Suppressor macrophage (primary cell): ENCODE data around the gene GALNTL6.
A peak's percentile ranks its signal among the peaks of the same experiment; 100 is the strongest.

Source experiments
- DNase-seq, 4 experiments: peaks; one replicate each; pipeline ENCODE4 v3.0.0-alpha.2; 2020 to 2022

GALNTL6 gene

DNA sequence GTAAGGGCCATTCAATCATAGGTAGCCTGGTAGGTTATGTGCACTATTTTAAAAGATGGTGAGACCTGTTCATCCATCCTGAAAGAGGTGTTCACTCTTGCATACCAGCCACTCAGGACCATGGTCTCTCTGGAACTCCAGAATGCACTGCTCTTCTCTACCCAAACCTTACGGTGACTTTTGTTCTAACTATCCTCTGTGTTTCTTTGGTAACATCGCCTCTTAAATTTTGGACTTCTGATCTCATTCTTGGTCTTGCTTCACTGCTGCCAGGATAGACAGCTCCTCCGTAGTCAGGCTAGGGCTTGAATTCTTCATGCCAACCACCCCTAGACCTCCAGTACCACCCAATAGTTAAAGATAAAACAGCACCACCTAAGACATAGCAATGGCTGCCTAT, 1009.1 kb downstream of the GALNTL6 start:
- DNase-seq: no peak

DNA sequence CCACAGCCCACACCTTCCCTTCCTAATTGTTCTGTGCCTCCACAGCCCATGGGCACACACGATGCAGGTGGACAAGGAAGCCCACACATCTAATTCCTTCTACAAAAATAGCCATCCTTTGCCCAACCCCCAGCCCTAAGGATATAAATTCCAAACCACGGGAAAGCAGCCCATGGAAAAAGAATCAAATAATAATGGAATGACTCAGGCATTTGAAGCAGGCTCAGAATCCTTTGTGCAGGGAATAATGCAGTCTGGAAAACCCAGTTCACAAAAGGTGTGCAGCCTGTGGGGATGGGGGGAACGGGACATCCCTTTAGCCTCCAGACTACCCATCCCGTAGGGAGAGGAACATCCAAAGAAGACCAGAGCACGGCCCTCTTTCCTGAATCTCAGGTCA, 1013.1 kb downstream of the GALNTL6 start:
- no peak for DNase-seq

DNA sequence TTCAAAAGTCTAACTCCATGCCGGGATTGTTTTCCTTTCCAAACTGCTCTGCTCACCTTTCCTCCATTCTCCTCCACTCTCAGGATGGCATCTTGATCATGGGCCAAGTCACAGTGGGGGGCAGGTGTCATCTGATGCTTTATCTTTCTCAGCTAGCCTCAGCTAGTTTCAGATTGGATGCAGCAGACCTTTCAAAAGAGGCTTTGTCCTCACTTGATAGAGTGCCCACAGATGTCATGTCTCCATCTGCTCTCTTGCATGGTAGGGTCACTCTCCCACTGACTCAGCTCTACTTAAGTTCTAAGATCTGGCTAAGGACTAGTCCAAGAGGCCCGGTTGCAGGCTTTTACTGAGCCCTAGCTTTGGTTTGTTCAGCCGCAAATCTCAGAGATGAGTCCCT, 1013.7 kb downstream of the GALNTL6 start:
- DNase-seq: no peak

DNA sequence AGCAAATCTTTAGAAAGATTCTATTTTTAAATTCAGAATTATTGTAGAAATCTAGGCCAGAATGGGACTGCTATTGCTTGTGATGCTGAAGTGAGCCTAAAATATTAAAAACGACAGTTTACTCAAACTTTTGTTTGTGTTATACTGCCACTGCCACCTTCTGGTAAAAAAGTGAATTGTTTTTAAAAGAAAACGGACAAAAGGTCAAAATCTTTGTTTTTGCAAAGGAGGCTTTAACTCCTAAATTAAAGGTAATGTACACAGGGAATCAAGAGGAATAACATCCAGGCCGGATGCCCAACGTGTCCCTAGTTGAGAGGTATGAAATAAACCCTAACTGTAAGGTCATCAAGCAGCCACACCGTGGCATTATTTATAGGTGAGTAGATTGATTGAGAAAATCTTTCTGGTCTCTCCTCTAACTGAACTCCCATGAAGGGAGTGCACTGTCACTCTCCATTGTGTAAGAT, 1017.1 kb downstream of the GALNTL6 start:
- DNase-seq: peak; percentile 3 to 59 (median 20)

GRCh38 chr4:172836661-172837060, 1023.5 kb downstream of the GALNTL6 start:
- DNase-seq: no peak

- no peak for DNase-seq
Observed at GRCh38 chr4:172838111-172838510, 1024.9 kb downstream of the GALNTL6 start.

- DNase-seq: no peak
Observed at GRCh38 chr4:172838943-172839342, 1025.7 kb downstream of the GALNTL6 start.

DNA sequence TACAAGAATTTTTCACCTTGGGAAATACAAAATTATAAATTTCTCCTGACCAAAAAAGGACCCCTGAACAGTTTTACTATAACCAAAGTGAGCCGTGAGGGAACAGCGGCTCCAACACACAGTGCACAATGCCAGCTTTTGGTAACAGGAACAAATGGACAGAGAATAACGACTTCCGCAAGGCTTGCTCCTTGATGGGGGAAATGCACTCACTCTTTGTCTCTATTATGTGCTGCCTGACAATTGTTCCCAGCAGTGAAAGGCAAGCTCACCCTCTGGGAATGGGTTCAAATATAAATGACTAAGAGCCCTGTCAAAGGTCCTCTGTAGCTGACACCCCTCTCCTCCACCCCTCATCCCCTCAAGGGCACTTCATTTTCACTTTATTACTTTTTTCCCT, 1029.6 kb downstream of the GALNTL6 start:
- DNase-seq: no peak

DNA sequence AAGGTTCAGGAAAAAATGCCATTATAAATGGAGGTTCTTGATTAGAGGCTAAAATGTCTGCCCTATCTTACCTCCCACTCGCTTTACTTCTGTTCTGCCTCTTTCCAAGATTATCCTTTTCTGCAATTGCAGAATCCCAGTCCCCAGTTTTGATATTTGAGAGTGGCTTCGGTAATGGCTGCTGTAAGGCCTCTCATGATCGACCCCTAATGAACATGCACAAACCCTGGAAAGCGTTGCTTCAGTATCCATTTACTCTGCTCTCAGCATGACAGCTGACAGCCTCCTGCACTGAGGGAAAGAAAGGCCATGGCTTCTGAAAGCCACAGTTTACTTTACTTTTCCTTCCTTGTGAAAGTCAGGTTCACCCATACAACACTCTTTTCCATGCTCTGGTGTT, 1030.0 kb downstream of the GALNTL6 start:
- DNase-seq: no peak

- DNase-seq: no peak
Observed at GRCh38 chr4:172844556-172844955, 1031.4 kb downstream of the GALNTL6 start.

DNA sequence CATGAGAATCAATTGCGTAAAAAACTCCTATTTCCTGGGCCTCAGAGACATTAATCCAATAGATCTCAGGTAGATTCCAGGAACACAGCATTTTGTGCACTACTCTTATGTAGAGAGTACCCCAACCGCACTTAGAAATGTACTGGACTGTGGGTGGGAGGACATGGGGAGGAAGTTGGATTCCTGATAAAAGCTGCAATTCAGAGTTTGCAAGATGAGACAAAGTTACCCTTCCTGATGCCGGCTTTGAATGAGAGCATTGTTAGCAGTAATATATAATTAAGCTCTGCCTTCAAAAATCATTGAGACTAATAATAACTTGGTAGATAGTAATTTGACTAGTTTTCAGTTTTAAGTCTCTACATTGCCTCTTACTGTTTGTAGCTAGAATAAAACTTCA, 1032.1 kb downstream of the GALNTL6 start:
- DNase-seq: no peak

GRCh38 chr4:172850838-172851237, 1037.6 kb downstream of the GALNTL6 start:
- DNase-seq: no peak

- peak in 1 of 4 experiments; percentile 3 for DNase-seq
Observed at GRCh38 chr4:172851534-172851933, 1038.3 kb downstream of the GALNTL6 start.

- no peak for DNase-seq
Observed at GRCh38 chr4:172857026-172857425, 1043.8 kb downstream of the GALNTL6 start.

DNA sequence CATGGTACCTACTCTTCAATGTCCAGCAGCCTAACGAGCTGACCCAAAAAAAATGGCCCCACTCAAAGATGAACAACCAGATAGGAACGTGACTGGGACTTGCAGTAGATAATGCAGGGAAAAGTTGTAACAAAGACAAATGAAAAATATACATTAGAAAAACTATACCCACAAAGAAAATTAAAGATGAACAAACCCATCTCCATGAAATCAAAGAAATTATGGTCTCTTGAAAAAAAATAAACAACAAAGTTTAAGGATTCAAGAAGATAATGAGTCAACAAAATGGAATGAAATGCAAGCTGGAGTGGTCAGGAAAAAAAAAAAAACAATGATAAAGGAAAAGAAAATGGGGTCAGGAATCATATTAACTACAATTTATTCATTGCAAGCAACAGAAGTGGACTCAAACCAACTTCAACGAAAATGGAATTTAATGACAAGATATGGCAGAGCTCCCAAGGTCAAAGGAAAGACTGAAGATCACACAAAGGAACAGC, 1045.6 kb downstream of the GALNTL6 start:
- no peak for DNase-seq

GRCh38 chr4:172865103-172865502, 1051.9 kb downstream of the GALNTL6 start:
- DNase-seq: no peak

DNA sequence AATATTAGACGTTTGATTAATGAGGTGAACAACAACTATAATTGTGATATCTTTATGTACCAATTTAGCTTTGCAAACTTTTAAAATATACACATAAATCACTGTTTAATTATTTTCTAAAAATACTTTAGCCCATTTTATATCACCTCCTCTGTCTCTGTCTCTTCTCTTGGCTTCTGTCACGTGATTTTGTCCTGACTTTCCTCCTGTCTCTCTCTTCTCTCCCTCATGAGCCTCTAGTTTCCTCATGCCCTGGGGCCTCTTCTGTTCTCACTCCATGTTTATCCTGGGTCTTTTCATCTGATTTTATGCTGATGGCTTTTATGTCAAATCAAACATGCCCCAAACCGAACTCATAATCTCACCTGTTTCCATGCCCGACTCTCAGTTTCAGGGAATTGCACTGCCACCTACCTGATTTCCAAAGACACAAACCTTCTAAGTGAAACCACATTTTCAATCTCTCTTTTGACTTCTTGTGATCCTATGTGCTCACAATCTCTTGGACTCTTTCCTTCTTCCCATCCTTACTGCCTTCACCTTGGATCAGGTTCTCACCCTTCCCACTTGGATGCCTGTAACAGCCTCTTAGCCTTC, 1052.4 kb downstream of the GALNTL6 start:
- DNase-seq: no peak

DNA sequence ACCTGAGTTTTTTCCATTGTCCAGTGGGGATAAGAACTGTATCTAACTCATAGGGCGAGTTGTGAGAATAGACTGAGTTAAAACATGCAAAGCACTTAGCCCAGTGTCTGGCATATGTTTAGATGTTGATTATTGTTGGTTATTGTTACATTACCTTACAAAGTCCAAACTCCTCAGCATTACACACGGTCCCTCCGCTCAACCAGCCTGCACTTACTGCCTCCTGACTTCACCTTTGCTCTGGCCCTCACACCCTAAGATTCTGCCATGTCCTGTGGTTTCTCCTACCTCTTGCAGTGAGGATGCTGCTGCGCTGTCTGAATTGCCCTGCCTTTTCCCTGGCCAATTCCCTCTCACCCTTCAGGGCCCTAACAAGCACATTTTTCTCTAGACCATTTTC, 1053.2 kb downstream of the GALNTL6 start:
- no peak for DNase-seq

DNA sequence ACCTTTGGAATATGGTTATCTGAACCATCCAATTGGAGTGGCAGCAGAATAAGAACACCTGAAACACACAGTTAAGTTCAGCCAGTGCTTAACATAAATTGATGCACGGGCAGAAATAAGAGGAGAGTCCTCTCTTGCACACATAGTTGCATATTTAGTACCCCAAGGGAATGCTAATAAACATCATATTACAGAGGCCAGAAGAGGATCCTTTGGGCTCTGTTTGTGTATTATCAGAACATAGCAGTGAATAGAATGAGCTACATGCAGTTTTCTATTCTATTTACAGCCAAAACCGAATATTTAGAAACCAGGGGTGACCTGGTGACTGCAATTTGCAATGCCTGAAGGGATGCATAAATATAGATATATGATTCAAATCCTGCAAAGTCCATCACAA, 1054.6 kb downstream of the GALNTL6 start:
- DNase-seq: no peak

DNA sequence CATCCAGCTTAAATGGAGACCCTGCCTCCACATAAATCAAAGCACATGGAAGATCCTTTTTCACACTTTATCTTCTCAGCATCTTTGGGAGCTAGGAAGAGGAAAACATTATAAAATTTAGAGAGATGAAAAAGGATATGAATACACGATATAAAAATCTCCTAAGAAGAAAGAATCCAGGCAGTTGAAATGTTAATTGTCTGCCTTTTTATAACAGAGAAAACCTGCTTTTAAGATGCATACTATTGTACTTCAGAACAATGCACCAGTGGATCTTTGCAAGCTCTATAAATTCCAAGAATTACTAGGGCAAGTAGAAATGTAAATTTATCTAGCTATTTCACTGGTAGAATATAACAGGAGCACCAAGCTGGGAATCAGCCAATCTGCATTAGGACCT, 1055.1 kb downstream of the GALNTL6 start:
- DNase-seq: no peak

GRCh38 chr4:172869621-172870268, 1056.5 kb downstream of the GALNTL6 start:
- DNase-seq: no peak

DNA sequence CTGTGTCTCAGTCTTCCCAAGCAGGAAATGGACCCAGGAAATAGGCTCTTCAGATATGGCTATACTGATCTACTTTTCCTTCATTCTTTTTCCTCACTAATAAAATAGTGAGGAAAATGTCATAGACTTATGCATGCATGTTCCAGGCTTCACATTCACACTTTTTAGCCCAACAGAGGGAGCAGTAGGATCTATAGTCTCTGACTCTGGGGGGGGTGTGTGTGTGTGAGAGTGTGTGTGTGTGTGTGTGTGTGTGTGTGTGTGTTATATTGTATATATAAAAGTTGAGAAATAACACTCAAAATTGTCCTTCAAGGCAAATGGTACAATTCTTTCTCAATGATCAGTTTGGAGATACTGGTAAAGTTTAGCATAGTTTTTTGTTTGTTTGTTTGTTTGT, 1058.2 kb downstream of the GALNTL6 start:
- no peak for DNase-seq

GRCh38 chr4:172874944-172875343, 1061.7 kb downstream of the GALNTL6 start:
- DNase-seq: no peak

GRCh38 chr4:172876394-172876793, 1063.2 kb downstream of the GALNTL6 start:
- no peak for DNase-seq

DNA sequence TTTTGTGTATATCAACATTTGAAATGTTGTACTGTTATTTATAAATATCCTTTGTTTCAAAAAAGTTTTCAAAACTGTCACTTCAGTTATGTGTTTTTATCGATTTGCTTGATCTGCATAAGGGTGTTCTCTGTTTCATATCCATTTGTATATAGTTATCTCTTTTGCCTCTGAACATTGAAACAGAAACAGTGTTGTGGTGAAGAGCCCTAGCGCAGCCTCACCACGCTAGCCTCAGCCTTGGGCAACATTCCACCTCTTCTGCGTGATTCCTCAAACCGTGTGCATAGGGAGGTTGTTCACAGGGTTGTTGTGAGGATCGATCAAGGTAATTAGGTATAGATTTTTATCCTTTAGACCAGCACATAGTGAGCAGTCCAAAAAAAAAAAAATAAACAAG, 1068.4 kb downstream of the GALNTL6 start:
- no peak for DNase-seq
